Stimulated activated CD8-positive, alpha-beta memory T cell treated with anti-CD3 and anti-CD28 coated beads, Interleukin-12 subunit alpha, Interleukin-12 subunit beta, amount 100 ng/mL, for 4 hours (primary cell): ENCODE measurements around the gene CIRBP.
A peak's percentile ranks its signal among the peaks of the same experiment; 100 is the strongest.

Experiments
- DNase-seq: peaks from one replicate; pipeline ENCODE4 v3.0.0-alpha.2; 2020; ENCODE audit warnings: low read depth

Gene CIRBP

GRCh38 chr19:1269065-1269477, at the start of gene CIRBP:
Gene CIRBP, plus strand, starts transcription at chr19:1269332. Its CDS starts 1,602 bp downstream, at chr19:1270934.
- peak; percentile 99 for DNase-seq

- DNase-seq: no peak
These were observed 49.2 kb upstream of the CIRBP start for GRCh38 chr19:1219786-1220476.

- DNase-seq: no peak
These were observed 48.6 kb upstream of the CIRBP start for GRCh38 chr19:1220477-1220930.

GRCh38 chr19:1220976-1221903, 47.9 kb upstream of the CIRBP start:
- no peak for DNase-seq

GRCh38 chr19:1221904-1222255, 47.3 kb upstream of the CIRBP start:
- DNase-seq: no peak

GRCh38 chr19:1222394-1222793, 46.7 kb upstream of the CIRBP start:
- DNase-seq: no peak

- DNase-seq: no peak
These were observed 45.9 kb upstream of the CIRBP start for GRCh38 chr19:1223018-1223855.

GRCh38 chr19:1224047-1224825, 44.9 kb upstream of the CIRBP start:
- DNase-seq: no peak

- no peak for DNase-seq
These were observed 44.3 kb upstream of the CIRBP start for GRCh38 chr19:1224847-1225246.

- DNase-seq: no peak
These were observed 43.5 kb upstream of the CIRBP start for GRCh38 chr19:1225440-1226226.

- no peak for DNase-seq
These were observed 43.0 kb upstream of the CIRBP start for GRCh38 chr19:1226227-1226518.

GRCh38 chr19:1226522-1227303, 42.4 kb upstream of the CIRBP start:
- DNase-seq: no peak

GRCh38 chr19:1227304-1228054, 41.7 kb upstream of the CIRBP start:
- DNase-seq: no peak

- DNase-seq: no peak
These were observed 40.8 kb upstream of the CIRBP start for GRCh38 chr19:1228161-1228957.

- DNase-seq: no peak
These were observed 39.8 kb upstream of the CIRBP start for GRCh38 chr19:1229056-1229923.

GRCh38 chr19:1229924-1230782, 39.0 kb upstream of the CIRBP start:
- DNase-seq: no peak
